Measurements from ENCODE around the gene TNK2. TPM values are rescaled to one million over a fixed set of nuclear protein-coding genes. Genes with fewer than 3 reads are reported as not detected.

TNK2 gene
- total RNA-seq, 1 donor from 2014 or later = 35.5 TPM

DNA sequence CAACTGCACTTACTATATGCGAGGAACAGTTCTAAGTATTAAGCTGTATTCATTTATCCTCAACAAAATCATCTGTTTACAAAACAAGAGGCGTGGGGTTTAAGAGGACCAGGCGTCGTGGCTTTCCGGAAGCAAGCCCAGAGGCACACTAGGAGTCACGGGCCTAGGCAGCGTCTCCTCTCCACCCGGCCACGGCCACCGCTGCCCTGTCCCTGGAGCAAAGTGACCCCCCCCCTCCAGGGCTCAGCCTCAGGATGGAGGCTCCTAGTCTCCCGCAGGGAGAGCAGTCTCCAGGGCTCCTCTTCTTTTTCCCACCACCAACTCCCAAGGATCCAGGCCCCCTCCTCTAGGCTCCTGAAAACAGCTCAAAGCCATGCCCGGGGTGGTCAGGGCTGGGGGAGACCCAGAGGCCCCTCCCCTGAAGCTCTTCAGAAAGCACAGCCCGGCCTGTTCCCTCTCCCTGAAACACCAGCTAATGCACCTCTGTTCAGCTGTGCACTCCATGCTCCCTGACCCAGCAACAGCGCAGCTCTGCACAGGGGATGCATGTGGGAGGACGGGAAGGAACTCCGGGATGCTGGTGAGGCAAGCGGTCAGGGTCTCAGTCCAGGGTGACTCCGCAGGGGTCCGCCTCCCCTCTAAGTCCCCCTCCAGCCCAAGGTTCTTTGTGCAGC is 16.8 kb downstream of the TNK2 start:
- Mint-ChIP-seq H3K27ac (ENCODE audit: unreplicated experiment) (no peak overlapping the region), H3K4me3 (ENCODE audit: unreplicated experiment) (peak overlapping the region; percentile 61), H3K36me3 (ENCODE audit: low read depth) (peaks cover 3% of the 10 kb centered on the region), H3K4me1 (ENCODE audit: low read depth) (peaks cover 52% of the 10 kb centered on the region), H3K27me3 (ENCODE audit: low read depth) (no peaks in the 10 kb centered on the region), H3K9me3 (ENCODE audit: low read depth) (no peaks in the 10 kb centered on the region)
- no peak for DNase-seq (ENCODE audit: low spot score)
- TF ChIP-seq, protein P1, sequence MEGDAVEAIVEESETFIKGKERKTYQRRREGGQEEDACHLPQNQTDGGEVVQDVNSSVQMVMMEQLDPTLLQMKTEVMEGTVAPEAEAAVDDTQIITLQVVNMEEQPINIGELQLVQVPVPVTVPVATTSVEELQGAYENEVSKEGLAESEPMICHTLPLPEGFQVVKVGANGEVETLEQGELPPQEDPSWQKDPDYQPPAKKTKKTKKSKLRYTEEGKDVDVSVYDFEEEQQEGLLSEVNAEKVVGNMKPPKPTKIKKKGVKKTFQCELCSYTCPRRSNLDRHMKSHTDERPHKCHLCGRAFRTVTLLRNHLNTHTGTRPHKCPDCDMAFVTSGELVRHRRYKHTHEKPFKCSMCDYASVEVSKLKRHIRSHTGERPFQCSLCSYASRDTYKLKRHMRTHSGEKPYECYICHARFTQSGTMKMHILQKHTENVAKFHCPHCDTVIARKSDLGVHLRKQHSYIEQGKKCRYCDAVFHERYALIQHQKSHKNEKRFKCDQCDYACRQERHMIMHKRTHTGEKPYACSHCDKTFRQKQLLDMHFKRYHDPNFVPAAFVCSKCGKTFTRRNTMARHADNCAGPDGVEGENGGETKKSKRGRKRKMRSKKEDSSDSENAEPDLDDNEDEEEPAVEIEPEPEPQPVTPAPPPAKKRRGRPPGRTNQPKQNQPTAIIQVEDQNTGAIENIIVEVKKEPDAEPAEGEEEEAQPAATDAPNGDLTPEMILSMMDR (IDR thresholded peaks at IDR 0.05) = no peak

DNA sequence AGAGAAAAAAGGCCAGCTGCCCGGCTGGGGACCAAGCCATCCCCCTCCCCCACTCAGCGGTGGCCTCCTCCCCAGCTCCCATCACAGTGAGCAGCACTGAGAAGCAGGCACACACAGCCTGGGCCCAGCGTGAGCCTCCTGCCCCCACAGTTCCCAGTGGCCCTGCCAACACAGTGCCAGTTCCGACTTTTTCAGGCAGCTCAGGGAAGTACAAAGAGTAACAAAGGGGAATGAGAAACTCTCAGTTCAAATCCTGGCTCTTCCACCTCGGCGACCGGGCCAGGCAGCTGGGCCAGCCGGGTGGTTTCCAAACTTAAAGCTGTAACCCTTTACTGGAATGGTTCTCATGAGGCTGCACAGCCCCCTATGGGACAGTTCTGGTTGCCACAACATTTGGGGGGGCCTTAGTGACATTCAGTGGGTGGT is 18.5 kb downstream of the TNK2 start:
- Mint-ChIP-seq H3K9me3 (ENCODE audit: low read depth) (no peaks in the 10 kb centered on the region), H3K27me3 (ENCODE audit: low read depth) (no peaks in the 10 kb centered on the region), H3K4me3 (ENCODE audit: unreplicated experiment) (no peak overlapping the region), H3K27ac (ENCODE audit: unreplicated experiment) (no peak overlapping the region), H3K36me3 (ENCODE audit: low read depth) (peaks cover 3% of the 10 kb centered on the region), H3K4me1 (ENCODE audit: low read depth) (peaks cover 61% of the 10 kb centered on the region)
- peak; percentile 81 for DNase-seq (ENCODE audit: low spot score)
- TF ChIP-seq, protein P1 (IDR thresholded peaks at IDR 0.05) = peak; percentile 7

GRCh38 chr3:195888981-195889869 is 19.1 kb downstream of the TNK2 start:
- peaks cover 3% of the 10 kb centered on the region for H3K36me3 Mint-ChIP-seq (ENCODE audit: low read depth)
- TF ChIP-seq, protein P1 (IDR thresholded peaks at IDR 0.05) = no peak
- H3K4me1 Mint-ChIP-seq (ENCODE audit: low read depth) = peaks cover 58% of the 10 kb centered on the region
- H3K9me3 Mint-ChIP-seq (ENCODE audit: low read depth) = no peaks in the 10 kb centered on the region
- peak; percentile 43 for DNase-seq (ENCODE audit: low spot score)
- no peak overlapping the region for H3K27ac Mint-ChIP-seq (ENCODE audit: unreplicated experiment)
- H3K27me3 Mint-ChIP-seq (ENCODE audit: low read depth) = no peaks in the 10 kb centered on the region
- no peak overlapping the region for H3K4me3 Mint-ChIP-seq (ENCODE audit: unreplicated experiment)

DNA sequence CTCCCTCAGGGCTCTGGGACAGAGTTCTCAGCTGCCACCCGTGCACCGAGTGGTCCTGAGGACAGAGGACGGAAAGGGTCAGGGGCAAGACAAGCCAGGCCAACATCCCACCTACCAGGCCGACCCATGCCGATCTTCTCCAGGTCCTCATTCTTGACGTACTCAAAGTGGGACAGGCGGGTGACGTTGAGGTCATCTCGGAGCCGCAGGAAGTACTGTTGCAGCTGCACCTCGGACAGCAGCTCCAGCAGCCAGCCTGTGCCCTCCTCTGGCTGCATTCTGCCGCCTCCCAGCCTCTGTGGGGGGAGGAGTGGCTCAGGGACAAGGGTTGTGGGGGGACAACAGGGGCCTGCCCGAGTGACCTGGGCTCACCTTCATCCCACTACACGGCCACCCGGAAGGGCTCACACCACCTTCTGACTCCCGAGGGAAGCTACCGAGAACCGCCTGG is 20.0 kb downstream of the TNK2 start:
- no peaks in the 10 kb centered on the region for H3K9me3 Mint-ChIP-seq (ENCODE audit: low read depth)
- no peak overlapping the region for H3K4me3 Mint-ChIP-seq (ENCODE audit: unreplicated experiment)
- H3K4me1 Mint-ChIP-seq (ENCODE audit: low read depth) = peaks cover 50% of the 10 kb centered on the region
- DNase-seq (ENCODE audit: low spot score) = peak; percentile 80
- H3K27ac Mint-ChIP-seq (ENCODE audit: unreplicated experiment) = no peak overlapping the region
- no peaks in the 10 kb centered on the region for H3K27me3 Mint-ChIP-seq (ENCODE audit: low read depth)
- TF ChIP-seq, protein P1 (IDR thresholded peaks at IDR 0.05) = no peak
- peaks cover 4% of the 10 kb centered on the region for H3K36me3 Mint-ChIP-seq (ENCODE audit: low read depth)

GRCh38 chr3:195887670-195888069 is 20.7 kb downstream of the TNK2 start:
- Mint-ChIP-seq H3K9me3 (ENCODE audit: low read depth) (no peaks in the 10 kb centered on the region), H3K36me3 (ENCODE audit: low read depth) (peaks cover 6% of the 10 kb centered on the region), H3K27me3 (ENCODE audit: low read depth) (no peaks in the 10 kb centered on the region), H3K27ac (ENCODE audit: unreplicated experiment) (no peak overlapping the region), H3K4me3 (ENCODE audit: unreplicated experiment) (no peak overlapping the region), H3K4me1 (ENCODE audit: low read depth) (peaks cover 43% of the 10 kb centered on the region)
- peak; percentile 53 for DNase-seq (ENCODE audit: low spot score)
- TF ChIP-seq, protein P1 (IDR thresholded peaks at IDR 0.05) = no peak

Data from chondrocyte (in vitro differentiated cells).